ENCODE data around the gene STON2. TPM values are rescaled to one million over a fixed set of nuclear protein-coding genes. Genes with fewer than 3 reads are reported as not detected.

Gene STON2
- polyA plus RNA-seq, 2 of the 4 experiments (the other 2 are of a cell fraction) = 0.53 to 1.3 TPM

DNA sequence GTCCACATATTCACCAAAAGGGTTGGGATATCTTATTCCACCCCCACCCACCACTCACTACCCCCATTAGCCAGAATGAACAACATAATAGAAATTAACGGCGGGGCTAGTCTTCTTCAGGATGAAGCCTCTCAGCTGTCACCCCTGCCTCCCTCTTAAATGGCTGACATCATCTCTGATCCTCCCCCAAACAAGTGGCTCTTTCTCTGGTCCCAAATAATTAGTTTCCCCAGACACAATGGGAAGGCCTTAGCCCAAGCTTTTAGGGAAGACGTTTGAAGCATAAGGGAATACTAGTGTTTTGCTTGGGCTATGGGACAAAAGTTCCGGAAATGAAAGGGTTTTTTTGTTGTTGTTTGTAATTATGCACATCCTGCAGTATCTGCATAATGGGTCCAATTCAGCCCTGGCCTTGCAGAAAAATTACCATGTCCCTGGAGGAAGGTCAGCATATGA is 13.8 kb downstream of the STON2 start:
- Histone ChIP-seq H3K27ac (no peak overlapping the region), H3K4me1 (no peaks in the 10 kb centered on the region), H3K4me2 (no peak overlapping the region), H3K4me3 (no peak overlapping the region), H3K9me3 (no peaks in the 10 kb centered on the region)
- ChIA-PET POLR2A (no interaction called here), CTCF (interaction anchor here (1.0 kb wide), 1 partner anchor 11 kb away, joined by 3 read pairs; no protein-coding TSS in a partner anchor)
- no peak for TF ChIP-seq CBX2 (IDR thresholded peaks at IDR 0.05; ENCODE audit: borderline replicate concordance, low read depth)
- TF ChIP-seq, protein P1, sequence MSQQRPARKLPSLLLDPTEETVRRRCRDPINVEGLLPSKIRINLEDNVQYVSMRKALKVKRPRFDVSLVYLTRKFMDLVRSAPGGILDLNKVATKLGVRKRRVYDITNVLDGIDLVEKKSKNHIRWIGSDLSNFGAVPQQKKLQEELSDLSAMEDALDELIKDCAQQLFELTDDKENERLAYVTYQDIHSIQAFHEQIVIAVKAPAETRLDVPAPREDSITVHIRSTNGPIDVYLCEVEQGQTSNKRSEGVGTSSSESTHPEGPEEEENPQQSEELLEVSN (IDR thresholded peaks at IDR 0.05; ENCODE audit: borderline replicate concordance, low read depth) = no peak
- TF ChIP-seq ZC3H11A (IDR thresholded peaks at IDR 0.05) = no peak
- no peak for TF ChIP-seq MAFK (IDR thresholded peaks at IDR 0.05; ENCODE audit: partially characterized antibody)
- DNase-seq (ENCODE audit: low read depth in 1 of 2, low spot score in 1 of 2) (no peak), FAIRE-seq (no peak), ATAC-seq (no peak)
- WGBS (ENCODE audit: missing lambda C conversion rate) = 43% methylated on average over 4 of the region's 4 CpGs

DNA sequence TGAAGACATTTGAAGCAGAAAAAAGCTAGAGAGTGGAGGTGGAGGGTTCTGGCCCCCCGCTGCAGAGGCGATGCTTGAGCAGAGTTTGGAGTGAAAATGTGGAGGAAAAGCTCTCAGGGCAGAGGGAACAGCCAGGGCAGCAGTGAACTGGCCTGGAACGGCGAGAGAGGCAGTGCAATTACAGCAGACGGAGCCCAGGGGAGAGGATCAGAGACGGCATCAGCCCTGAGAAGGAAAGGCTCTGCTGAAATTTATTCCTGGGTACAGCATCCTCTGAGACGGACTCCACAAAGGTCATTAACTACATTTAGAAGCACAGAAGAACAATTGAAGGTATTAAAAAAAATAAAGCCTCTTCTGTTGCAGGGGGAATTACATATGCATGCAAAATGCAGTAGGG is 14.2 kb downstream of the STON2 start:
- POLR2A ChIA-PET = no interaction called here
- no peak overlapping the region for H3K27ac ChIP-seq
- DNase-seq (ENCODE audit: low read depth in 1 of 2, low spot score in 1 of 2) (no peak), FAIRE-seq (no peak), ATAC-seq (no peak)
- no peaks in the 10 kb centered on the region for H3K9me3 ChIP-seq
- TF ChIP-seq, protein P2, sequence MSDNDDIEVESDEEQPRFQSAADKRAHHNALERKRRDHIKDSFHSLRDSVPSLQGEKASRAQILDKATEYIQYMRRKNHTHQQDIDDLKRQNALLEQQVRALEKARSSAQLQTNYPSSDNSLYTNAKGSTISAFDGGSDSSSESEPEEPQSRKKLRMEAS (IDR thresholded peaks at IDR 0.05) = no peak
- no peak for TF ChIP-seq HDAC2 (IDR thresholded peaks at IDR 0.05)
- TF ChIP-seq ZSCAN20 (CRISPR knock-in tag; IDR thresholded peaks at IDR 0.05) = no peak
- TF ChIP-seq GATA3 (IDR thresholded peaks at IDR 0.05; ENCODE audit: borderline replicate concordance) = no peak
- no peak for TF ChIP-seq CEBPB (IDR thresholded peaks at IDR 0.05)
- TF ChIP-seq, protein P3, sequence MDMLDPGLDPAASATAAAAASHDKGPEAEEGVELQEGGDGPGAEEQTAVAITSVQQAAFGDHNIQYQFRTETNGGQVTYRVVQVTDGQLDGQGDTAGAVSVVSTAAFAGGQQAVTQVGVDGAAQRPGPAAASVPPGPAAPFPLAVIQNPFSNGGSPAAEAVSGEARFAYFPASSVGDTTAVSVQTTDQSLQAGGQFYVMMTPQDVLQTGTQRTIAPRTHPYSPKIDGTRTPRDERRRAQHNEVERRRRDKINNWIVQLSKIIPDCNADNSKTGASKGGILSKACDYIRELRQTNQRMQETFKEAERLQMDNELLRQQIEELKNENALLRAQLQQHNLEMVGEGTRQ (IDR thresholded peaks at IDR 0.05) = no peak
- TF ChIP-seq POLR2AphosphoS2 (conservative IDR thresholded peaks at IDR 0.05; ENCODE audit: low read length) = no peak
- TF ChIP-seq TP53 (CRISPR knock-in tag; IDR thresholded peaks at IDR 0.05) = no peak
- TF ChIP-seq MAFK (IDR thresholded peaks at IDR 0.05; ENCODE audit: partially characterized antibody) = no peak
- no peak for TF ChIP-seq RAD21 (conservative IDR thresholded peaks at IDR 0.05 in 1 of 2, IDR thresholded peaks at IDR 0.05 in 1 of 2)
- TF ChIP-seq POLR2A (IDR thresholded peaks at IDR 0.05; ENCODE audit: low read length) = no peak
- no peak for TF ChIP-seq FOSB (CRISPR knock-in tag; IDR thresholded peaks at IDR 0.05)
- TF ChIP-seq, protein P4, sequence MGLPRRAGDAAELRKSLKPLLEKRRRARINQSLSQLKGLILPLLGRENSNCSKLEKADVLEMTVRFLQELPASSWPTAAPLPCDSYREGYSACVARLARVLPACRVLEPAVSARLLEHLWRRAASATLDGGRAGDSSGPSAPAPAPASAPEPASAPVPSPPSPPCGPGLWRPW (IDR thresholded peaks at IDR 0.05) = no peak
- no peak for TF ChIP-seq ZC3H11A (IDR thresholded peaks at IDR 0.05)
- TF ChIP-seq BHLHE40 (IDR thresholded peaks at IDR 0.05; ENCODE audit: low read depth, low read length) = no peak
- no peak for TF ChIP-seq NPAS2 (CRISPR knock-in tag; IDR thresholded peaks at IDR 0.05; ENCODE audit: borderline replicate concordance)
- no peak for TF ChIP-seq JUNB (IDR thresholded peaks at IDR 0.05)
- no peak for TF ChIP-seq CBX2 (IDR thresholded peaks at IDR 0.05; ENCODE audit: borderline replicate concordance, low read depth)
- no peak for TF ChIP-seq KDM1A (IDR thresholded peaks at IDR 0.05; ENCODE audit: low read depth)
- TF ChIP-seq KDM5A (IDR thresholded peaks at IDR 0.05) = no peak
- no peak overlapping the region for H3K4me2 ChIP-seq
- CTCF ChIA-PET = interaction anchor here (1.0 kb wide), 1 partner anchor 11 kb away, joined by 3 read pairs; no protein-coding TSS in a partner anchor
- WGBS (ENCODE audit: missing lambda C conversion rate) = 35% methylated on average over 7 of the region's 7 CpGs
- H3K4me1 ChIP-seq = no peaks in the 10 kb centered on the region
- H3K4me3 ChIP-seq = no peak overlapping the region

DNA sequence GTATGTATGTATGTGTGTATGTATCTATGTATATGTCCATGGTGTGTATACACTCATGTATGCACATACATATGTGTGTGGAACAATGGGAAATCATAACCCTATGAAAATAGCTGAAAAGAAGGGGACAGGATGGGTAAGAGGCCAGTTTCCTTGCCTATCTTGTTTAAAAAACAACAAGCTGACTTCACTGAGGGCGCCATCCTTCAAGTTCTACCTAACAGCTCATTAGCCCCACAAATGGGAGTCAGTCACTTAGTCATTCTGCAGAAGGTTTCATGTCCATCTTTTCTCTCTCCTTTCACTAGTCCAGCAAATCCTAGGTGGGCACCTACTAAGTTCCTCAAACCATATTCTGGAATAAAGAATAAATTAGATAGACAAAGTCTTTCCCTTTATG is 14.7 kb downstream of the STON2 start:
- no peak for TF ChIP-seq ZC3H11A (IDR thresholded peaks at IDR 0.05)
- TF ChIP-seq RNF2 (IDR thresholded peaks at IDR 0.05; ENCODE audit: borderline replicate concordance, low read depth) = no peak
- TF ChIP-seq, protein P5, sequence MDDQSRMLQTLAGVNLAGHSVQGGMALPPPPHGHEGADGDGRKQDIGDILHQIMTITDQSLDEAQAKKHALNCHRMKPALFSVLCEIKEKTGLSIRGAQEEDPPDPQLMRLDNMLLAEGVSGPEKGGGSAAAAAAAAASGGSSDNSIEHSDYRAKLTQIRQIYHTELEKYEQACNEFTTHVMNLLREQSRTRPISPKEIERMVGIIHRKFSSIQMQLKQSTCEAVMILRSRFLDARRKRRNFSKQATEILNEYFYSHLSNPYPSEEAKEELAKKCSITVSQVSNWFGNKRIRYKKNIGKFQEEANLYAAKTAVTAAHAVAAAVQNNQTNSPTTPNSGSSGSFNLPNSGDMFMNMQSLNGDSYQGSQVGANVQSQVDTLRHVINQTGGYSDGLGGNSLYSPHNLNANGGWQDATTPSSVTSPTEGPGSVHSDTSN (IDR thresholded peaks at IDR 0.05) = no peak
- no peak for TF ChIP-seq FOSB (CRISPR knock-in tag; IDR thresholded peaks at IDR 0.05)
- TF ChIP-seq FOXS1 (CRISPR knock-in tag; IDR thresholded peaks at IDR 0.05) = no peak
- no peak for TF ChIP-seq BHLHE40 (IDR thresholded peaks at IDR 0.05; ENCODE audit: low read depth, low read length)
- TF ChIP-seq POLR2A (IDR thresholded peaks at IDR 0.05; ENCODE audit: low read length) = no peak
- no peak for TF ChIP-seq JUN (IDR thresholded peaks at IDR 0.05)
- no peak for TF ChIP-seq KDM1A (IDR thresholded peaks at IDR 0.05; ENCODE audit: low read depth)
- no peak for TF ChIP-seq EHMT2 (IDR thresholded peaks at IDR 0.05; ENCODE audit: low read depth)
- TF ChIP-seq, protein P1 (IDR thresholded peaks at IDR 0.05; ENCODE audit: borderline replicate concordance, low read depth) = no peak
- TF ChIP-seq, protein P6, sequence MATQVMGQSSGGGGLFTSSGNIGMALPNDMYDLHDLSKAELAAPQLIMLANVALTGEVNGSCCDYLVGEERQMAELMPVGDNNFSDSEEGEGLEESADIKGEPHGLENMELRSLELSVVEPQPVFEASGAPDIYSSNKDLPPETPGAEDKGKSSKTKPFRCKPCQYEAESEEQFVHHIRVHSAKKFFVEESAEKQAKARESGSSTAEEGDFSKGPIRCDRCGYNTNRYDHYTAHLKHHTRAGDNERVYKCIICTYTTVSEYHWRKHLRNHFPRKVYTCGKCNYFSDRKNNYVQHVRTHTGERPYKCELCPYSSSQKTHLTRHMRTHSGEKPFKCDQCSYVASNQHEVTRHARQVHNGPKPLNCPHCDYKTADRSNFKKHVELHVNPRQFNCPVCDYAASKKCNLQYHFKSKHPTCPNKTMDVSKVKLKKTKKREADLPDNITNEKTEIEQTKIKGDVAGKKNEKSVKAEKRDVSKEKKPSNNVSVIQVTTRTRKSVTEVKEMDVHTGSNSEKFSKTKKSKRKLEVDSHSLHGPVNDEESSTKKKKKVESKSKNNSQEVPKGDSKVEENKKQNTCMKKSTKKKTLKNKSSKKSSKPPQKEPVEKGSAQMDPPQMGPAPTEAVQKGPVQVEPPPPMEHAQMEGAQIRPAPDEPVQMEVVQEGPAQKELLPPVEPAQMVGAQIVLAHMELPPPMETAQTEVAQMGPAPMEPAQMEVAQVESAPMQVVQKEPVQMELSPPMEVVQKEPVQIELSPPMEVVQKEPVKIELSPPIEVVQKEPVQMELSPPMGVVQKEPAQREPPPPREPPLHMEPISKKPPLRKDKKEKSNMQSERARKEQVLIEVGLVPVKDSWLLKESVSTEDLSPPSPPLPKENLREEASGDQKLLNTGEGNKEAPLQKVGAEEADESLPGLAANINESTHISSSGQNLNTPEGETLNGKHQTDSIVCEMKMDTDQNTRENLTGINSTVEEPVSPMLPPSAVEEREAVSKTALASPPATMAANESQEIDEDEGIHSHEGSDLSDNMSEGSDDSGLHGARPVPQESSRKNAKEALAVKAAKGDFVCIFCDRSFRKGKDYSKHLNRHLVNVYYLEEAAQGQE (IDR thresholded peaks at IDR 0.05) = no peak
- CTCF ChIA-PET = interaction anchor here (1.0 kb wide), 1 partner anchor 39 kb away, joined by 3 read pairs; no protein-coding TSS in a partner anchor
- no peak overlapping the region for H3K27ac ChIP-seq
- no peaks in the 10 kb centered on the region for H3K9me3 ChIP-seq
- H3K4me1 ChIP-seq = no peaks in the 10 kb centered on the region
- no peak overlapping the region for H3K4me3 ChIP-seq
- WGBS (ENCODE audit: missing lambda C conversion rate) = 18% methylated on average over 1 of the region's 1 CpG
- no peak overlapping the region for H3K4me2 ChIP-seq
- POLR2A ChIA-PET = no interaction called here
- ATAC-seq (no peak), DNase-seq (ENCODE audit: low read depth in 1 of 2, low spot score in 1 of 2) (no peak), FAIRE-seq (no peak)

Data from A549 (cell line).